HL-60/S4 treated with retinoic acid at 250 ng/mL for 4 days and 3 days (cell line): ENCODE data around the gene RIN2.
"Not testable (repeated sequence)": the region's sequence is repeated elsewhere in the genome, so short reads cannot be mapped to it uniquely, and the experiment has no call there.

Experiments used
- in situ Hi-C: fragments of 300-500 bp; cut with MboI; formaldehyde crosslinking; loops from 2 replicates; pipeline ENCODE4 v1.7.0; 2022; ENCODE audit warnings: low sequenced_read_pairs

Gene RIN2

GRCh38 chr20:19785173-19785982, 27.3 kb downstream of the RIN2 start:
- in situ Hi-C loops = loop anchor here (25.0 kb wide), 1 partner anchor 202 kb away; no protein-coding TSS in a partner anchor

- in situ Hi-C loops = loop anchor here (25.0 kb wide), 1 partner anchor 201 kb away; no protein-coding TSS in a partner anchor
Measured at GRCh38 chr20:19785983-19786285, 27.9 kb downstream of the RIN2 start.

- in situ Hi-C loops = loop anchor here (25.0 kb wide), 1 partner anchor 201 kb away; no protein-coding TSS in a partner anchor
Measured at GRCh38 chr20:19786311-19786710, 28.3 kb downstream of the RIN2 start.

GRCh38 chr20:19787366-19787765, 29.3 kb downstream of the RIN2 start:
- in situ Hi-C loops = loop anchor here (25.0 kb wide), 1 partner anchor 200 kb away; no protein-coding TSS in a partner anchor

- in situ Hi-C loops = loop anchor here (25.0 kb wide), 1 partner anchor 198 kb away; no protein-coding TSS in a partner anchor
Measured at GRCh38 chr20:19789009-19789408, 31.0 kb downstream of the RIN2 start.

- in situ Hi-C loops = loop anchor here (25.0 kb wide), 1 partner anchor 198 kb away; no protein-coding TSS in a partner anchor
Measured at GRCh38 chr20:19789446-19789845, 31.4 kb downstream of the RIN2 start.

- in situ Hi-C loops = loop anchor here (25.0 kb wide), 1 partner anchor 195 kb away; no protein-coding TSS in a partner anchor
Measured at GRCh38 chr20:19791887-19792286, 33.8 kb downstream of the RIN2 start.

GRCh38 chr20:19793716-19794115, 35.7 kb downstream of the RIN2 start:
- in situ Hi-C loops = loop anchor here (25.0 kb wide), 1 partner anchor 194 kb away; no protein-coding TSS in a partner anchor

- in situ Hi-C loops = loop anchor here (25.0 kb wide), 1 partner anchor 192 kb away; no protein-coding TSS in a partner anchor
Measured at GRCh38 chr20:19794941-19795340, 36.9 kb downstream of the RIN2 start.

GRCh38 chr20:19799325-19799724, 41.3 kb downstream of the RIN2 start:
- in situ Hi-C loops = loop anchor here (25.0 kb wide), 1 partner anchor 188 kb away; no protein-coding TSS in a partner anchor

GRCh38 chr20:19802099-19802491, 44.0 kb downstream of the RIN2 start:
- in situ Hi-C loops = no loop called here

- in situ Hi-C loops = no loop called here
Measured at GRCh38 chr20:19802492-19803158, 44.6 kb downstream of the RIN2 start.

GRCh38 chr20:19806276-19806675, 48.2 kb downstream of the RIN2 start:
- in situ Hi-C loops = not testable (repeated sequence)

- in situ Hi-C loops = no loop called here
Measured at GRCh38 chr20:19806806-19807190, 48.7 kb downstream of the RIN2 start.

GRCh38 chr20:19807191-19807945, 49.3 kb downstream of the RIN2 start:
- in situ Hi-C loops = no loop called here
